Fibroblast of skin of right quadriceps (primary cell): ENCODE data around the gene ITGB2.
"Not testable (repeated sequence)": the region's sequence is repeated elsewhere in the genome, so short reads cannot be mapped to it uniquely, and the experiment has no call there.

Experiments used
- DNase-seq: peaks from one replicate; pipeline ENCODE4 v3.0.0-alpha.2; 2013

Gene ITGB2

DNA sequence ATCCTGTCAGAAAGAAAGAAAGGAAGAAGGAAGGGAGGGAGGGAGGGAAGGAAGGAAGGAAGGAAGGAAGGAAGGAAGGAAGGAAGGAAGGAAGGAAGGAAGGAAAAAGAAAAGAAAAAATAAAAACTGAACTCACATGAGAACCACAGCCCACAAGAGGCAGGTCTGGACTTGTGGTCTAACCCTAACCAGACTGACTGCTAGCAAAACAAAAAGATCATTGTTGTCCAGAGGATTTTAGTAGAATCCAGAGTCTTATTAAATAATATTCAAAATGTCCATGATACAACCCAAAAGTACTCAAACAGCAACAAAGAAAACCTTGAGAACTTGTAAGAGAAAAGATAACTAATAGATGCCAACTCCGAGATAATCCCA lies 4.7 kb upstream of the ITGB2 start:
- no peak for DNase-seq

DNA sequence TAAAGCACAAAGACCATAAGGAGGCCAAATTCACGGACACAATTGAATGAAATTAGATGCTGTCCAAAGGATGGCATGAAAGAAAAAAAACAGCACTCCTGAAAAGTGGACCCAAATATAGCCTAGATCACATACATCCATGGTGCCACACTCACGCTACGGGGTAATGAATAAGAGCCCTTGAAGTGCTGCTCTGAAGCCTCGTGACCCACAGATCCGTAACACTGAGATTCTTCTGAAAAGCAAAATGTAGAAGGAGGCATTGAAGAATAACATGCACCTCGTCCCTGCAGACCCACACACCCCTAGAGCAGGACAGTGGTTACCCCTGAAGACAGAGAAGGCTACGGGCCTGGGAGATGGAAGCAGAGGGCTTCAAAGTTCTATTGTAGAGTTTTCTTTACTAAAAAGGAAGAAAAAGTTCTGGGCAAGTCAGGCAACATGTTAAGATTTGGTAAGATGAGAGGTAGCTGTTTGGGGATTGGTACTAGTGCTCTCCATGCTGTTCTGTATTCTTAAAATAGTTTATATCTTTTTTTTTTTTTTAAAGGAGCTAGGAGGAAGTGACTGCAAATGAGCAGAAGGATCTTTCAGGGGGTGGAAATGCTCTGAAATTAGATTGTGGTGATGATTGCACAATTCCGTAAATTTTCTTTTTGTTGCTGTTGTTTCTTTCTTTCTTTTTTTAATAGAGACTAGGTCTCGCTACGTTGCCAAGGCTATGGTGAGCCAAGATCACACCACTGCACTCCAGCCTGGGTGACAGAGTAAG lies 4.1 kb upstream of the ITGB2 start:
- DNase-seq: peak; percentile 71

DNA sequence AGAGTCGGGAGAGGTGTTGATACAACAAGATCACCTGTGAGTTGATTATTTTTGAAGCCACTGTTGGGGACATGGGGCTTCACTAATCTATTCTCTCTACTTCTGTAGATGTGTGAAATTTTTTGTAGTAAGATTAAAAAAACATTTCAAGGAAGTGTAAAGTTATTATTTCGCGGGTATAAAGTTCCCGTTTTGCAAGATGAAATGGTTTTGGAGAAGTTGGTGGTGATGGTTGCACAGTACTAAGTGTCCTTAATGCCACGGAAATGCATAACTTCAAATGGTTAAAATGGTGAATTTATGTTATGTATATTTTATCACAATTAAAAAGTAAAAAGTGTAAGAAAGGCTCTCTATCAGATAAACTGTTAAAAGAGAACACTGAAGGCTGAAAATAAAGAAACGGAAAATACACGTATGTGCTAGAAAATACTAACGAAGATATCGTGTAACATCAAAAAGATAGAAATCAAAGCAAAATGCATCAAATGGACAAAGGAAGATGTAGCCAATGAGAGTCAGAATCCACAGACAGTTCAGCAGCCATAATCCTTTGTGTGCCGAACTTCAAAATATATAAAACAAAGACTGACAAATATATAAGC lies 2.9 kb upstream of the ITGB2 start:
- no peak for DNase-seq

DNA sequence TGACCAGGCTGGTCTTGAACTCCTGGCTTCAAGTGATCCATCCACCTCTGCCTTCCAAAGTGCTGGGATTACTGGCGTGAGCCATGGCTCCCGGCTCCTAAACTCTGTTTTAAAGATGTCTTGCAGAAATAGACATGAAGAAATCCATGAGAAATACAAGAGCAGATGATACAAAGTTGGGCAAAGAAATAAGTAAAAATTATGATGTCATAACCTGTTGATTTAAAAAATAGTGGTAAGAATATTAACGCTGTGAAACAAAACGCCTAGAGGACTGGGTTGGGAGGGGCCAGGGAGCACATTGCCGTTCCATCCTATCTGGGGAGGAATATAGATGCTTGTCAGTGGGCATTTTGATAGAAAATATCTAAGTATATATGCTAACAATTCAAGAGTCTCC lies 1.2 kb upstream of the ITGB2 start:
- no peak for DNase-seq

DNA sequence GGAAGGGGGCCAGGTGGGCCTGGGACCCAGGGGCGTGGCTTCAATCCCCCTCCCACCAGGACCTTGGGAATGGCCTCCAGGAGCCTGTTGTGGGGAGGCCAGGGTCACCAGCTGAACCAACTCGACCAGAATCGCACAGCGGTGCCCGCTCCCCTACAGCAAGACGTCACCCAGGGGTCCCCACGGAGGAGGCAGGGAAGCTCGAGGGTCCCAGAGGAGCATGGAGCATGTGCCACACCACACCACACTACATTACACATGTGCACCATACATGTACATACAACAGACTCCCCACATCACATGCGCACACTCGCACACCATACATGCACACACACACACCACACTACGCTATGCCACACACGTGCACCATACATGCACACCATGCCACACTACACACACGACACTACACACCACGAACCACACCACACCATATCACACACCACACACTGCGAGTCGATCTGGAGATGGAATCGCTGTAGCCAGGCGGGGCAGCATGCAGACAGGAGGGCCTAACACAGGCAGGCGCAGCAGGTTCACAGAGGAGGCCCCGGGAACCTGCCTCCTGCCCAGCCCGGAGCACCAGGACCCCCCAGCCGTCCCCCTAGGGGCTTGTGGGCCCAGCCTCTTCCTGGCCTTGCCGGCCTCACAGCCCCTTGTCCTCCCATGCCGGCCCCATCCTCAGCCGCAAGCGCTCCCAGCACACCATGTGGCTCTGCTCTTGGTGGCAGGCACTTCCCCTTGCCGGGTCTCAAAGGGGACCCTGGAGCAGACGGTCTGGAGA lies 596 bp downstream of the ITGB2 start:
- DNase-seq: no peak

DNA sequence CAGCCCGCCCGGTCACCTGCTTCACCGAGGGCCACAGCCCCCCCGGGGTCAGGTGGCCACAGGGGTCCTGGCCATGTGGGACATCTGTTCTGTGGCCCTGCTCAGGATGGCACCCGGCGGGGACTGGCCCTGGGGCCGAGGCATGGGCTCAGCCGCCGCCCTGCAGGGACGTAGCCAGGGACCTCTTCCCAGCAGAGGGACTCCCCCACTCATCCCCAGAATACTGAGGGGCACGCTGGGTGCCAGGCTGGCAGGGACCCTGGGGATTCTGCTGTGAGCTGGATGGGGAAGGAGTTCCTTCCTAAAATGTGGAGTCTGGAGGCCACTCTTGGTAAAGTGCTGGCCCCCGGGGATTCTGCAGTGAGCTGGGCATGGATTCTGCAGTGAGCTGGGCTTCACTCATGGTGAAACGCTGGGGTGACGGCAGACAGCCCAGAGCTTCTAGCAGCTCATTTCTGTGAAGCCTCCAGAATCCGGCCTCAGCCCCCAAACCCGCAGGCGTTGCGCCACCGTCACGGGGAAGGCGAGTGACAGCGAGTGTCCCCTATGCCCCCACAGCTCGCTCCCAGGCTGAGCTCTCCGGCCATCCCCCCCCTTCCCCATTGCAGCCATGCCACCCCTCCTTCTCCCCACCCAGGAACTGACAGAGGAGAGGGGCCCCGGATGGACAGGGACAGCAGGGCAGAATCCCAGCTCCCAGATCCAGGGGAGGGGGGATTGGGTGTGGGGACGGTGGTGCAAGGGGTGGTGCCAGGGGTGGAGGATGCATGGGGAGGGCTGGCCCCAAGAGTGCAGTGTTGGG lies 1.4 kb downstream of the ITGB2 start:
- no peak for DNase-seq

DNA sequence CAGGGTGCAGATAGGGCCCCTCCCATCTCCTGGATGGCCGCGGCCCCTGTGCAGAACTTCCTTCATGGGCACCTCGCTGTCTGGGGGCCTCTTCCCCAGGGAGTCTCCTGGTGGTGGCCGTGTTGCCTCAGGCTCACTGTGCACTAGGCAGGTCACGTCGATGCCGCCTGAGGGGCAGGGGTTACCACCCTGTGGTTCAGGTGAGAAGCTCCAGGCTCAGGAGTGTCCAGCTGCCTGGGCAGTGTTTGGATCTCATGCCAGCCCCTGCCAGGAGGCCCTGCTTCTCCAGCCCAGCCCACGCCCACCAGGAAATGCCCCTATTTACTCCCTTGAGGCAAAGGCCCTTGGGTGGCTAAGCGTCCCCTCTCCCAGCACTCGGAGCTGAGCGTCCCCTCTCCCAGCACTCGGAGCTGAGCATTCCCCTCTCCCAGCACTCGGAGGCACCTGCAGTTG lies 2.1 kb downstream of the ITGB2 start:
- no peak for DNase-seq

DNA sequence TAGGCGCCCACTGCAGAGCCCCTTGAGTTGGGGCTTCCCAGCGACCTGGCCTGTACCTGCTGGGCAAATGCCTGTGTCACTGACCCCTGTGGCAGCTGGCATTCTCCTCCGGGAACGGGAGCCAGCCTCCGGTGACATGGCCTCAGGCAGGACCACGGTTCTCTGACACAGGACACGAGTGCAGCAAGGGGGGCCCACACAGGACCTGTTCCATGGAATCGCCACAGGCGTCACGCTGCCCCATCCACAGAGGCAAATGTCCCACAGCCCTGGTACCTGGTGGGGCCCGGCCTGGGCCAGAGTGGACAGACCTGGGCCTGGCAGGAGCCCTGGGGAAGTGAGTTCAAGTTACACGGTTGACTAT lies 2.6 kb downstream of the ITGB2 start:
- no peak for DNase-seq

DNA sequence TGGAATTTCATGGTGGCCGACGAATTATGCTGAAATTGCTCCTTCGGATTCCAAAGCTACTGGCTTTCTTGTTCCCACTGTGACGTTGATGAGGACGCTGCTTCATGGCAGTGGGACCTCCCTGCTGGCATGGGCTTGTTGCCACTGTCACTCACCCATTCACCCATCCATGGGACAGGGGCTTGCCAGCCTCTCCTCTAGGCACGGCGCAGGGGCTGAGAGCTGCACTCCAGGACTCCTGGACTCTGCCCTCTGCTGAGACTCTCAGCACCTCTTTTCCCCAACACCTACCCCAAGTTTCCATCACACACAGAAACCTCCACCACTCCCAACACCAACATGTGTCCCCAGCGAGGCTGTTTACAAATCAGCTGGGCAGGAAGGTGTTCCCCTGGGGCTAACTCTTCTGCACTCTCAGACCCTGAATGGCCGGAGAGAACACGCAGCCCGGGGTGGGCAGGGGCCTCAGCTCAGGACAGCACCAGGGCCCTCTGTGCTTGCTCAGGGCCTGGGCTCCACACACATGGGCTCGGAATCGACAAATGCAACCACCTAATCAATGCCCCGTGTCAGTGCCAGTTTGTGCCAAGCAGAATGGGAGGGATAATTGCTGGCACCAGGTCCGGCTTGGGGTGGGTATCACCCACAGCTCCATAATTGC lies 3.1 kb downstream of the ITGB2 start:
- DNase-seq: no peak

DNA sequence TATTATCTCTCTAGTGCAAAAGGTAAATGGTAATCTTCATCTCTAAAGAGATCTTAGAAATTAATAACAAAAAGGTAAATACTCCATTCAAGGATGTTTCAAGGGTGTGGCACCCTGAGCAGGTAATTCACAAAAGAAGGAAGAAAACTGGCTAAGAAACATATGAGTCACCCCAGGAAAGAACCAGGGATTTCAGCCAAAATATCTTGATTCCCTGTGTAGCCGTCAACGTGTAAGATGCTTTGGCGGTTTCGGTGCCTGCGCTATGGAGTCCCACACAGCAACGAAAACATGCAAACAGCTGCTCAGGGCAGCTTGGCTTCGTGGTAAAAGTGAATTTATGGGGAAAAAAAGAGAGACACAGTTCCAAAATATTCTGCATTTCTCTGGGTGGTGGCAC lies 3.7 kb downstream of the ITGB2 start:
- DNase-seq: no peak

DNA sequence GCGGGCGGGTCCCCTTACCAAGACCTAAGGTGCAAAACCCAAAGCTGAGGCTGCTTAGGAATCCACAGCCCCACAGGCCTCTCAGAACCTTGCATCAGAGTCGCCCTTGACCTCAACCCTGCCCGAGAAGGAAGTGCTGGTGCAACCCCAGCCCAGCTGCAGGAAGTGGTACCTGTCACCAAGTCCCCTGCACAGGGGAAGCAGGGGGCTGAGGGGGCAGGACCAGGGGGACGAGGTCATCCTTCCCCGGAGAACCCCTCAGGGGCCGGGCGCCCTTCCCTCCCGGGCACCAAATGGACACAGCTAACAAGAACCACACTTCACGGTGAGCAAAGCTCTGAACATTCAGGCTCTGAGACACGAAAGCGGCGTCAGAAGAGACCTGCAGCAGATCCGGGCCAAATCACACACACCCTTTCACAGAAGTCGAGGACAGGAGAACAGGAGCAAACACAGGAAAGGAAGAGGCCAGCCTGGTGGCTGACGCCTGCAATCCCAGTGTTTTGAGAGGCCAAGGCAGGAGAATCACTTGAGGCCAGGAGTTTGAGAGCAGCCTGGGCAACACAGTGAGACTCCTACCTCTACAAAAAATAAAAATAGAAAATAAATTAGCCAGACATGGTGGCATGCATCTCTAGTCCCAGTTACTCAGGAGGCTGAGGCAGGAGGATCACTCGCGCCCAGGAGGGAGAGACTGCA lies 6.4 kb downstream of the ITGB2 start:
- no peak for DNase-seq

DNA sequence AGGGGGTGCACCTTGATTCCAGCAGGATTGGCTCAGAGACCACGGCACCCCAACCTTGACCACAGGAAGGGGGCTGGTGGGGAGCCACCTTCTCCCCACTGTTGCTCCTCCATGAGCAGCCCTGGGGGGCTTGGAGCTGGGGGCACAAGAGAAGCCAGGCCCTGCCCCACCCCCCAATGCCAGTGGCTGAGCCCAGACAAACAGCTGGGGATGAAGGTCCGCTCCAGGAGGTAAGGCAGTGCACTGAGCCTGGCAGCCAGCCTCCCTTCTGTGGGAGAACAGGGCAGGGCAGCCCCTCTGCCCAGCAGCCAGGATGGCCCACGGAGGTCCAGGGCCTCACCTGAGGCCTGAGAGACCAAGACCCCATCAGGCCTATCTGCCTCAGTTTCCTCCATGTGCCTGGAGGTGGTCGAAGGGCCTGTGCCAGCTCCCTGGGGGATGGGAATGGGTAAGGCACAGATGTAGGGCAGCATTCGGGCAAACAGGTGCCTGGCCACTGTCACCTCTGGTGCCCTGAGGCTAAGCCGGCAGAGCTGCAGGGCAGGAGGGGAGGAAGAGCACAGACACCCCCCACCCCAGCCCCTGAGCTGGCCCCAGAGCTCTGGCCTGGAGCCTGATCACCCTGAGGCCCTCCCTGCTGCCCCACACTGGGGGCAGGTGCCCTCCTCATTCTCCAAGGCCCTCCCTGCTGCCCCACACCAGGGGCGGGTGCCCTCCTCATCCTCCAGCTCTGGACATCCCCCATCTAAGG lies 7.1 kb downstream of the ITGB2 start:
- no peak for DNase-seq

DNA sequence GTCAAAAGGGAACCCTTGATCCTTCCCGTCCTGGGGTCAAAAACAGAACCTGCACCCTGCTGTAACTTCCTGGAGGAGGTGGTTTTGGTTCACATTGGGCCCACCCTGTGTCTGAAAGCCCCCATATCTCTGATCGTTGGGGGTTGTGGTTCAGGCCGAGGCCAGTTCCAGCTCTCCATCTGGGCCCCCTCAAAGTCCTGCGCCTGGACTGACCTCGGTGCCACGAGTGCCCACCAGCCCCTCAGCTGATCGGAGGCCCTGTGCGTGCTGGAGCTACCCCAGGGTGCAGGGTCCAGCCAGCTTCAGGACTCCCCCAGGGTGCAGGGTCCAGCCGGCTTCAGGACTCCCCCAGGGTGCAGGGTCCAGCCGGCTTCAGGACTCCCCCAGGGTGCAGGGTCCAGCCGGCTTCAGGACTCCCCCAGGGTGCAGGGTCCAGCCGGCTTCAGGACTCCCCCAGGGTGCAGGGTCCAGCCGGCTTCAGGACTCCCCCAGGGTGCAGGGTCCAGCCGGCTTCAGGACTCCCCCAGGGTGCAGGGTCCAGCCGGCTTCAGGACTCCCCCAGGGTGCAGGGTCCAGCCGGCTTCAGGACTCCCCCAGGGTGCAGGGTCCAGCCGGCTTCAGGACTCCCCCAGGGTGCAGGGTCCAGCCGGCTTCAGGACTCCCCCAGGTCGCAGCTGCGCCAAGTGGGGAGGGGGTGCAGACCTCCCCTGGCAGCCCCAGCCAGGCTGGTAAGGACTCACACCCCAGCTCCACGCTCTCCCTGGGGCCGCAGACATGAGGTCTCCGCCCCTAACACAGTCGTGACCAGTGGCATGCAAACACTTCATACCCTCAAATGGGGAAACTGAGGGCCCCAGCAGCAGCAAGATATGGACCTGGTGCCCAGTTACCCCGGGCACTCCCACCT lies 7.9 kb downstream of the ITGB2 start:
- DNase-seq: not testable (repeated sequence)

DNA sequence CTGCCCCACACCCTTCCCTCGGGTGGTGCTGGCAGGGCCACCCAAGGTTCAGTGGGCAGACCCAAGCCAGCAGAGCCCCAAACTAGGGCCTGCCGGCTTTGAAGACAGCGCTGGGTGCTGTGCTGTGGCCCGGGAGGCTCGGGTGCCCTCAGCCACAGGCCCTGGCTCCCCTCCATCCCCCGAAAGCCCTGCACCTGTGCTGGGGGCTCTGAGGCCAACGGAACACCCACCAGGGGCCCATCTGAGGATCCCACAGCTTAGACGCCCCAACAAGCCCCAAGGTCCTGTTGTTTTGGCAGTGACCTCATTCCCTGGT lies 8.6 kb downstream of the ITGB2 start:
- no peak for DNase-seq

DNA sequence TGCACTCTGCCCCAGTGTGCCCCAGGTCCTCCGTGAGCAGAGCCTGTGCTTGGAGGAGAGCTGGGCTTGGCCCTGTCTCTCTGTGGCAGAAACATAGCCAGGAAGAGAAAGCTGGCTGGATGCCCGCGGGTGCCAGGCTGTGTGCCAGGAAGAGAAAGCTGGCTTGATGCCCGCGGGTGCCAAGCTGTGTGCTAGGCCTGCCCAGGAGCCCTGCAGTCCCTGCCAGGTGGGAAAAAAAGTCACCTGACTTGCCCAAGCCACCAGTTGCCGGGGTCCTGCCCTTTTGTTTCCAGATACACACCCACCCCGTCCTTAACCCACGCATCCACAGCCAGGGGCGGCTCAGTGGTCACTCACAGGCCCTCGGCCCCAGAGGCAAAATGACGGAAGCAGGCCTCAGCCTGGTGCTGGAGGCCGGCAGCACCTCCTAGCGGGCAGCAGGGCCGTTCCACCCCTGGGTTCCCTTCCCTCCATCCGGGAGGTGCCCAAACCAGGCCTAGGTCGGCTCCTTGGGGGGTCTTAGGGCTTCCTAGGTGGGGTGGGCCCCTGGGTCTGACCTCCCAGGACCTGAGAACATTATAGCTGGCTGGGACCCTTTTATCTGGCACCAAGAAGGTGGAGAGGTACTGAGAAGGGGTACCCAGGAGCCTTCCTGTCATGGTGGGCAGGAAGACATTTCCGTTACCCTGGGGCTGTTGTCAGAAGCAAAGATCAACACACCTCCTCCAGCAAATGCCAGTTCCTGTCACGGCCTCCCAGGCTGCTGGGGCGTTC lies 9.1 kb downstream of the ITGB2 start:
- DNase-seq: no peak

DNA sequence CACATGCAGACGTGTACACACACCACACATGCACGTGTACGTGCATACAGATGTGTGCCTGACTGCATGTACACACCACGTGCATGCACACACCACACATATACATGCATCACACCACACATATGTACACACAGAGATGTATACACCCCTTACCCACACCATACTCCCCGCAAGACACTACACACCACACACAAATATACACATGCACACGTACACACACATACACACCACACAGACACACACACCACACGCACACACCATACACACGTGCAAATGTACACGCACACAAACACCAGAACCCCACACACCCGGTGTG lies 9.7 kb downstream of the ITGB2 start:
- DNase-seq: no peak

DNA sequence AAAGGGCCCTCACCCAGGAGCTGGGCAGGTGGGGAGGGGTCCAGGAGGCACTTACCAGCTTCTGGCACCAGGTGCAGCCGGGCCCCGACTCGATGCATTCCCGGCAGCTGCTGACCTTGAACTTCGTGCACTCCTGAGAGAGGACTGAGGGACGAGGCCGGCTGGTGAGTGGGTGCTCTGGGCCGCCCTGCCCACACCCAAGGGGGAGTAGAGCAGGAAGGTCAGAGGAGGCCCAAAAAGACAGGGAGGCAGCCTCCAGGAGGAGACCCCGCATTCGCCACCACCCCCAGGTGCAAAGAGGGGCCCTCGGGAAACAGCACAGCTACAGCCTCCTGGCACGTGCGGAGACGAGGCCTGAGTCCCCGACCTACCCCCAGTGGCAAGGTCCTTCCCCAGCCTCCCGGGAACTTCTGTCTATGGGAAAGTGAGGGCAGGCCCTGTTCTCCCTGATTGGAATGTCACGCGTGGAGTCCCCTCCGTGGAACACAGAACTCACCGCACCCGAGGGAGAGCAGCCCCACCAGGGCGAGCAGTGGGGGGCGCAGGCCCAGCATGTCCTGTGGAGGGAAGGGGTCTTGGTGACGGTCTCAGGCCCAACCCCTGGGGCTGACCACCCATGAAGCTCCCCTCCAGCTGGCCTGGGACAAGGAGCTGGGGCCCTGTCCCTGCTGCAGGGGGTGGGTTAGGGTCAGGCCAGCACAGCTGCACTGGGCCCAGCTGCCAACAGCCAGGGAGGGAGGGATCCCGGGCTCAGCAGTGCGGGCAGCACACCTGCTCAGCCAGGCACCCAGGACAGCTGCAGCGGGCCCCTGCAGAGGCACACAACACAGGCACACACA lies 10.3 kb downstream of the ITGB2 start:
- no peak for DNase-seq

DNA sequence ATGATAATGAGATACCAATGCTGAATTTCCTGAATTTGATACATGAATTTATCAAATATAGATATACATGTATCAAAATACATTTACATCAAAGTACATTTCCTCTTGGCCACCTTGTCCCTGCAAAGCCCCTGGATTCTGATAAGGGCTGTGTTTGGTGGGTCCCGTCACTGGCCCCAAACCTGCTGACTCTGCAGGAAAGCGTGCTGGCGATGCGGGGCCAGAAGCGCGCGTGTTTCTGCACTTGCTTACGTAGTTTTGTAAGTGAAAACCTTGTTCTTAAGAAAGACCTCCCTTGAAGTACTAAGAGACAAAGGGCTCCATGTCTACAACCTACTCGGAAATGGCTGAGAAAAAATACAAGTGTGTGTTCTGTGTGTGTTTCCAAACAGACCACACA lies 11.0 kb downstream of the ITGB2 start:
- DNase-seq: no peak

DNA sequence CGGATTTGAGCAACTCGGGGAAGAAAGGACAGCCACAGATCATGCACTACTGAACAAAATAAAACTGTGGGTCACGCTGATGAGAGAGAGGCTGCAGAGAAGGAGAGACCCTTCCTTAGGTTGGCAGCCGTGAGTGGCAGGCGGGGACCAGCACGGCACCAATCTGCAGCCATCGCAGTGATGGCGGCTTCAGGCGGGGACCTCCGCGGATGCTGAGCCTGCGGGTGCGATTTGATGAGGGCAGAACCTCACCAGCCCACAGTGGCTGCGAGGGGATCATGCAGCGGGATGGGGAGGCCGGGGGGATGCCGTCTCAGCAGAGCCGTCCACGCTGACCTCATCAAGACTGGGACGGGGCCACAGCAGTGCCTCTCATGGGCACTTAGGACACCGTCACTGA lies 11.8 kb downstream of the ITGB2 start:
- no peak for DNase-seq
